ENCODE results near the gene RNF168. TPM values are rescaled to one million over a fixed set of nuclear protein-coding genes. Genes with fewer than 3 reads are reported as not detected.
A peak's percentile ranks its signal among the peaks of the same experiment; 100 is the strongest.

The RNF168 gene
- total and polyA plus RNA-seq, 7 experiments from 2014 or later, result 8.5 to 55.9 (median 29.4) TPM

- Mint-ChIP-seq H3K4me3 (peak overlapping the region in 1 of 10 donors; percentile 12), H3K9me3 (no peaks in the 10 kb centered on the region), H3K27me3 (no peaks in the 10 kb centered on the region), H3K4me1 (peaks cover 24 to 57% (median 45%) of the 10 kb centered on the region in 7 donors), H3K27ac (peak overlapping the region in 1 of 9 donors; percentile 15), H3K36me3 (peaks cover 9 to 28% (median 22%) of the 10 kb centered on the region in 5 donors)
- no peaks in the 10 kb centered on the region for H3K27me3 ChIP-seq (ENCODE audit: control insufficient read depth in 2 of 2, insufficient read depth in 2 of 2, low read length in 2 of 2)
- ATAC-seq (no peak), DNase-seq (no peak)
- H3K36me3 ChIP-seq (ENCODE audit: control insufficient read depth in 2 of 3, insufficient read depth in 3 of 3, low read length in 3 of 3), result peaks cover 4 to 13% (median 4%) of the 10 kb centered on the region in 3 experiments
- H3K9me3 ChIP-seq (ENCODE audit: control insufficient read depth in 2 of 3, low read length in 3 of 3), result no peaks in the 10 kb centered on the region
- intact Hi-C loops (cut with micrococcal nuclease), result no loop called here
- ChIA-PET POLR2A (no interaction called here), CTCF (no interaction called here)
- H3K27ac ChIP-seq (ENCODE audit: low read depth, low read length), result no peak overlapping the region
- H3K4me3 ChIP-seq (ENCODE audit: low read length), result no peak overlapping the region
- peaks cover 0 to 5% of the 10 kb centered on the region in 2 donors for H3K4me1 ChIP-seq (ENCODE audit: control insufficient read depth in 2 of 2, insufficient read depth in 2 of 2, low read length in 2 of 2)
These were observed 11.5 kb downstream of the RNF168 start for GRCh38 chr3:196492080-196492479.

- Mint-ChIP-seq H3K27ac (peak overlapping the region in 5 of 9 donors; percentile 5 to 74 (median 64)), H3K36me3 (peaks cover 6 to 29% (median 18%) of the 10 kb centered on the region in 5 donors), H3K27me3 (no peaks in the 10 kb centered on the region), H3K9me3 (no peaks in the 10 kb centered on the region), H3K4me1 (peaks cover 12 to 41% (median 31%) of the 10 kb centered on the region in 7 donors), H3K4me3 (no peak overlapping the region)
- peaks cover 8 to 26% (median 16%) of the 10 kb centered on the region in 3 experiments for H3K36me3 ChIP-seq (ENCODE audit: control insufficient read depth in 2 of 3, insufficient read depth in 3 of 3, low read length in 3 of 3)
- H3K27me3 ChIP-seq (ENCODE audit: control insufficient read depth in 2 of 2, insufficient read depth in 2 of 2, low read length in 2 of 2), result no peaks in the 10 kb centered on the region
- POLR2A ChIA-PET, result interaction anchor here (0.7 to 1.7 kb wide), 2 partner anchors 12 to 453 kb away, joined by 3 read pairs; partner anchors contain the start of gene NCBP2
- DNase-seq (no peak), ATAC-seq (no peak)
- H3K9me3 ChIP-seq (ENCODE audit: control insufficient read depth in 2 of 3, low read length in 3 of 3), result no peaks in the 10 kb centered on the region
- H3K27ac ChIP-seq (ENCODE audit: low read depth, low read length), result no peak overlapping the region
- H3K4me1 ChIP-seq (ENCODE audit: control insufficient read depth in 2 of 2, insufficient read depth in 2 of 2, low read length in 2 of 2), result no peaks in the 10 kb centered on the region
- intact Hi-C loops (cut with micrococcal nuclease), result no loop called here
- H3K4me3 ChIP-seq (ENCODE audit: low read length), result no peak overlapping the region
- CTCF ChIA-PET, result interaction anchor here (0.6 kb wide), 1 partner anchor 12 kb away, joined by 4 read pairs; no protein-coding TSS in a partner anchor
These were observed 13.8 kb downstream of the RNF168 start for GRCh38 chr3:196489747-196490146.

GRCh38 chr3:196486263-196486662 lies 17.3 kb downstream of the RNF168 start:
- Histone ChIP-seq H3K9me3 (ENCODE audit: control insufficient read depth in 2 of 3, low read length in 3 of 3) (no peaks in the 10 kb centered on the region), H3K27me3 (ENCODE audit: control insufficient read depth in 2 of 2, insufficient read depth in 2 of 2, low read length in 2 of 2) (no peaks in the 10 kb centered on the region), H3K4me3 (ENCODE audit: low read length) (no peak overlapping the region), H3K36me3 (ENCODE audit: control insufficient read depth in 2 of 3, insufficient read depth in 3 of 3, low read length in 3 of 3) (peaks cover 23 to 55% (median 24%) of the 10 kb centered on the region in 3 experiments), H3K27ac (ENCODE audit: low read depth, low read length) (no peak overlapping the region), H3K4me1 (ENCODE audit: control insufficient read depth in 2 of 2, insufficient read depth in 2 of 2, low read length in 2 of 2) (no peaks in the 10 kb centered on the region)
- ChIA-PET CTCF (interaction anchor here (0.5 to 1.5 kb wide), 7 partner anchors 31 to 234 kb away, joined by 3 to 6 read pairs (median 4); no protein-coding TSS in a partner anchor), POLR2A (no interaction called here)
- no peaks in the 10 kb centered on the region for H3K27me3 Mint-ChIP-seq
- H3K4me3 Mint-ChIP-seq, result no peak overlapping the region
- ATAC-seq (no peak), DNase-seq (peak in 2 of 9 donors; percentile 7 to 20)
- H3K4me1 Mint-ChIP-seq, result peaks cover 6 to 19% (median 15%) of the 10 kb centered on the region in 7 donors
- H3K36me3 Mint-ChIP-seq, result peaks cover 6 to 28% (median 20%) of the 10 kb centered on the region in 5 donors
- no peaks in the 10 kb centered on the region for H3K9me3 Mint-ChIP-seq
- H3K27ac Mint-ChIP-seq, result no peak overlapping the region
- intact Hi-C loops (cut with micrococcal nuclease), result loop anchor here (1.0 to 2.0 kb wide), 3 partner anchors 17 to 33 kb away; partner anchors contain the start of gene RNF168 (in 1 of the 2)

- H3K4me1 ChIP-seq (ENCODE audit: control insufficient read depth in 2 of 2, insufficient read depth in 2 of 2, low read length in 2 of 2), result no peaks in the 10 kb centered on the region
- no peaks in the 10 kb centered on the region for H3K9me3 ChIP-seq (ENCODE audit: control insufficient read depth in 2 of 3, low read length in 3 of 3)
- no peaks in the 10 kb centered on the region for H3K27me3 ChIP-seq (ENCODE audit: control insufficient read depth in 2 of 2, insufficient read depth in 2 of 2, low read length in 2 of 2)
- no peak overlapping the region for H3K27ac Mint-ChIP-seq
- intact Hi-C loops (cut with micrococcal nuclease), result loop anchor here in 1 of 2 donors (10.0 kb wide), 1 partner anchor 113 kb away; no protein-coding TSS in a partner anchor
- no peaks in the 10 kb centered on the region for H3K27me3 Mint-ChIP-seq
- ATAC-seq, result no peak
- ChIA-PET CTCF (no interaction called here), POLR2A (interaction anchor here (0.6 kb wide), 1 partner anchor 20 kb away, joined by 3 read pairs; no protein-coding TSS in a partner anchor)
- H3K36me3 Mint-ChIP-seq, result peaks cover 5 to 39% (median 23%) of the 10 kb centered on the region in 5 donors
- no peak for DNase-seq
- H3K4me3 Mint-ChIP-seq, result no peak overlapping the region
- peaks cover 0 to 3% (median 0%) of the 10 kb centered on the region in 7 donors for H3K4me1 Mint-ChIP-seq
- H3K27ac ChIP-seq (ENCODE audit: low read depth, low read length), result no peak overlapping the region
- no peak overlapping the region for H3K4me3 ChIP-seq (ENCODE audit: low read length)
- no peaks in the 10 kb centered on the region for H3K9me3 Mint-ChIP-seq
- peaks cover 0 to 59% (median 17%) of the 10 kb centered on the region in 3 experiments for H3K36me3 ChIP-seq (ENCODE audit: control insufficient read depth in 2 of 3, insufficient read depth in 3 of 3, low read length in 3 of 3)
These were observed 25.9 kb downstream of the RNF168 start for GRCh38 chr3:196477678-196478077.

GRCh38 chr3:196472286-196472685 lies 31.3 kb downstream of the RNF168 start:
- Histone ChIP-seq H3K4me1 (ENCODE audit: control insufficient read depth in 2 of 2, insufficient read depth in 2 of 2, low read length in 2 of 2) (no peaks in the 10 kb centered on the region), H3K9me3 (ENCODE audit: control insufficient read depth in 2 of 3, low read length in 3 of 3) (no peaks in the 10 kb centered on the region), H3K36me3 (ENCODE audit: control insufficient read depth in 2 of 3, insufficient read depth in 3 of 3, low read length in 3 of 3) (peaks cover 0 to 36% (median 6%) of the 10 kb centered on the region in 3 experiments), H3K27ac (ENCODE audit: low read depth, low read length) (no peak overlapping the region), H3K27me3 (ENCODE audit: control insufficient read depth in 2 of 2, insufficient read depth in 2 of 2, low read length in 2 of 2) (no peaks in the 10 kb centered on the region), H3K4me3 (ENCODE audit: low read length) (no peak overlapping the region)
- ATAC-seq (no peak), DNase-seq (no peak)
- ChIA-PET POLR2A (interaction anchor here (1.2 kb wide), 1 partner anchor 29 kb away, joined by 3 read pairs; no protein-coding TSS in a partner anchor), CTCF (no interaction called here)
- peaks cover 0 to 15% (median 0%) of the 10 kb centered on the region in 7 donors for H3K4me1 Mint-ChIP-seq
- H3K36me3 Mint-ChIP-seq, result peaks cover 8 to 39% (median 27%) of the 10 kb centered on the region in 5 donors
- H3K4me3 Mint-ChIP-seq, result no peak overlapping the region
- H3K27me3 Mint-ChIP-seq, result no peaks in the 10 kb centered on the region
- H3K27ac Mint-ChIP-seq, result no peak overlapping the region
- intact Hi-C loops (cut with micrococcal nuclease), result loop anchor here in 1 of 2 donors (10.0 kb wide), 1 partner anchor 107 kb away; no protein-coding TSS in a partner anchor
- H3K9me3 Mint-ChIP-seq, result no peaks in the 10 kb centered on the region

- ChIA-PET CTCF (no interaction called here), POLR2A (no interaction called here)
- H3K27me3 Mint-ChIP-seq, result no peaks in the 10 kb centered on the region
- no peaks in the 10 kb centered on the region for H3K27me3 ChIP-seq (ENCODE audit: control insufficient read depth in 2 of 2, insufficient read depth in 2 of 2, low read length in 2 of 2)
- peaks cover 0 to 36% (median 6%) of the 10 kb centered on the region in 3 experiments for H3K36me3 ChIP-seq (ENCODE audit: control insufficient read depth in 2 of 3, insufficient read depth in 3 of 3, low read length in 3 of 3)
- no peak for DNase-seq
- H3K4me3 Mint-ChIP-seq, result no peak overlapping the region
- ATAC-seq, result no peak
- no peaks in the 10 kb centered on the region for H3K9me3 Mint-ChIP-seq
- no peak overlapping the region for H3K27ac ChIP-seq (ENCODE audit: low read depth, low read length)
- intact Hi-C loops (cut with micrococcal nuclease), result loop anchor here in 1 of 2 donors (10.0 kb wide), 1 partner anchor 107 kb away; no protein-coding TSS in a partner anchor
- H3K4me1 Mint-ChIP-seq, result peaks cover 0 to 15% (median 0%) of the 10 kb centered on the region in 7 donors
- no peak overlapping the region for H3K4me3 ChIP-seq (ENCODE audit: low read length)
- H3K36me3 Mint-ChIP-seq, result peaks cover 8 to 34% (median 28%) of the 10 kb centered on the region in 5 donors
- no peak overlapping the region for H3K27ac Mint-ChIP-seq
- H3K4me1 ChIP-seq (ENCODE audit: control insufficient read depth in 2 of 2, insufficient read depth in 2 of 2, low read length in 2 of 2), result no peaks in the 10 kb centered on the region
- H3K9me3 ChIP-seq (ENCODE audit: control insufficient read depth in 2 of 3, low read length in 3 of 3), result no peaks in the 10 kb centered on the region
These were observed 32.0 kb downstream of the RNF168 start for GRCh38 chr3:196471551-196471950.
